Measurements from ENCODE around the gene ZDHHC18.

ZDHHC18 gene

GRCh38 chr1:26900815-26901511 lies 74.5 kb downstream of the ZDHHC18 start:
- no peaks in the 10 kb centered on the region for H3K27me3 ChIP-seq (ENCODE audit: insufficient read depth, low read length)
- no peaks in the 10 kb centered on the region for H3K36me3 ChIP-seq (ENCODE audit: insufficient read depth, low read length)
- H3K79me2 ChIP-seq (ENCODE audit: control insufficient read depth, insufficient read depth, low read length, unreplicated experiment), result peaks cover 22% of the 10 kb centered on the region
- H3K4me1 ChIP-seq (ENCODE audit: control insufficient read depth, insufficient read depth, low read length, unreplicated experiment), result peaks cover 15% of the 10 kb centered on the region
- peak overlapping the region; percentile 99 for H2AFZ ChIP-seq (ENCODE audit: low read length, unreplicated experiment)
- H3K4me3 ChIP-seq (ENCODE audit: low read depth, low read length), result peak overlapping the region; percentile 98
- H3K27ac ChIP-seq (ENCODE audit: low read depth, low read length), result peak overlapping the region; percentile 85
